Endothelial cell of umbilical vein (primary cell): ENCODE results near the gene SPART. TPM values are rescaled to one million over a fixed set of nuclear protein-coding genes. Genes with fewer than 3 reads are reported as not detected.

Experiments used
- BruUV-seq: library from RNA; stranded (reverse); fragments of 400-500 nt; replicated peaks from 2 replicates; lab custom pipeline; 2021; lab: Mats Ljungman, UMichigan
- CTCF ChIA-PET: fragments of 300-600, 350-600 bp; sonication (Branson Sonifier 250); formaldehyde crosslinking; loops from one replicate; lab custom pipeline; 2021; ENCODE audit warnings: antibody characterized with exemption, inconsistent platforms; lab: Charles Lee
- POLR2A ChIA-PET: fragments of 300-600, 350-600 bp; sonication (Branson Sonifier 250); formaldehyde crosslinking; loops from one replicate; lab custom pipeline; 2021; ENCODE audit warnings: antibody characterized with exemption, inconsistent platforms; lab: Charles Lee
- DNase-seq: peaks from one replicate; pipeline ENCODE4 v3.0.0-alpha.2; 2011; ENCODE audit warnings: low read depth, low spot score
- FAIRE-seq: peaks from 2 replicates; lab custom pipeline; 2011; peaks lifted over from hg19 to GRCh38; lab: Jason Lieb, UNC
- H2AFZ ChIP-seq: 2 replicates; pipeline ENCODE4 v1.6.0; 2012; ENCODE audit warnings: low read depth, low read length, control low read depth, inconsistent platforms
- H3K27ac ChIP-seq: 2 replicates; pipeline ENCODE4 v1.5.1; 2011; ENCODE audit warnings: low read depth, mild to moderate bottlenecking, control low read depth, low read length, moderate library complexity; ENCODE audit not compliant: insufficient read depth
- H3K27me3 ChIP-seq, 2 experiments: 2 replicates each; pipeline versions ENCODE4 v1.6.0 to v1.6.1; 2011; ENCODE audit warnings: low read length in 2 of 2, mixed read lengths in 1 of 2; ENCODE audit not compliant: control insufficient read depth in 2 of 2, insufficient read depth in 2 of 2
- H3K36me3 ChIP-seq, 2 experiments: 2 replicates in 1 of 2; 3 replicates in 1 of 2; pipeline ENCODE4 v1.5.1; 2011; ENCODE audit warnings: low read length in 2 of 2, mild to moderate bottlenecking in 1 of 2, moderate library complexity in 1 of 2; ENCODE audit not compliant: control insufficient read depth in 2 of 2, insufficient read depth in 2 of 2; ENCODE audit errors: extremely low read depth in 1 of 2
- H3K4me1 ChIP-seq: 3 replicates; pipeline ENCODE4 v1.5.1; 2011; ENCODE audit warnings: mild to moderate bottlenecking, low read length; ENCODE audit not compliant: control insufficient read depth, insufficient read depth; ENCODE audit errors: extremely low read depth
- H3K4me2 ChIP-seq: 2 replicates; pipeline ENCODE4 v1.6.1; 2011; ENCODE audit warnings: low read length, control low read depth, mixed read lengths; ENCODE audit not compliant: insufficient read depth
- H3K4me3 ChIP-seq, 3 experiments: fragments of 200-600 bp in 1 of 3; sonication (generic), shearing (Covaris generic) in 1 of 3; replicated peaks in 1 of 3; 2 replicates each; pipeline ENCODE4 v1.5.1; 2011 to 2016; ENCODE audit warnings: control low read depth in 3 of 3, low read length in 3 of 3, mild to moderate bottlenecking in 2 of 3, inconsistent platforms in 1 of 3, low read depth in 1 of 3, moderate library complexity in 1 of 3; ENCODE audit not compliant: insufficient read depth in 1 of 3
- H3K79me2 ChIP-seq: 2 replicates; pipeline ENCODE4 v1.6.0; 2012; ENCODE audit warnings: low read length, inconsistent platforms; ENCODE audit not compliant: control insufficient read depth, insufficient read depth
- H3K9ac ChIP-seq: replicated peaks from 2 replicates; pipeline ENCODE3; 2011; ENCODE audit warnings: low read length, control low read depth; ENCODE audit not compliant: insufficient read depth; ENCODE audit errors: extremely low read depth
- H3K9me1 ChIP-seq: replicated peaks from 3 replicates; pipeline ENCODE4 v1.6.0; 2011; ENCODE audit warnings: mild to moderate bottlenecking, low read length; ENCODE audit not compliant: control insufficient read depth, insufficient read depth; ENCODE audit errors: extremely low read depth
- H3K9me3 ChIP-seq: replicated peaks from 2 replicates; pipeline ENCODE4 v1.5.1; 2012; ENCODE audit warnings: low read length, inconsistent platforms; ENCODE audit not compliant: control insufficient read depth, insufficient read depth
- H4K20me1 ChIP-seq: replicated peaks from 2 replicates; pipeline ENCODE3; 2011; ENCODE audit warnings: mild to moderate bottlenecking, low read length; ENCODE audit not compliant: control insufficient read depth, insufficient read depth; ENCODE audit errors: extremely low read depth
- CTCF ChIP-seq, 2 donors: IDR thresholded peaks; 1 replicate in 1 of 2; 2 replicates in 1 of 2; pipeline ENCODE4 v1.5.1; 2011; ENCODE audit warnings: low read length in 2 of 2, mild to moderate bottlenecking in 2 of 2, moderate library complexity in 2 of 2, control low read depth in 1 of 2, inconsistent platforms in 1 of 2, low read depth in 1 of 2; ENCODE audit not compliant: insufficient read depth in 1 of 2; ENCODE audit errors: extremely low read depth in 1 of 2
- EZH2 ChIP-seq: IDR thresholded peaks from 2 replicates; pipeline ENCODE4 v1.6.1; 2012; ENCODE audit warnings: borderline replicate concordance, low read depth, mild to moderate bottlenecking, moderate library complexity, low read length, inconsistent platforms; ENCODE audit not compliant: severe bottlenecking
- FOS ChIP-seq: IDR thresholded peaks from 2 replicates; pipeline ENCODE4 v1.6.1; 2011; ENCODE audit warnings: mild to moderate bottlenecking, low read length, moderate library complexity, borderline replicate concordance; ENCODE audit not compliant: insufficient read depth
- GATA2 ChIP-seq: IDR thresholded peaks from 2 replicates; pipeline ENCODE4 v1.7.0; 2011; ENCODE audit warnings: low read depth, mild to moderate bottlenecking, moderate library complexity, mixed read lengths, low read length; ENCODE audit not compliant: insufficient read length, insufficient read depth
- JUN ChIP-seq: IDR thresholded peaks from 2 replicates; pipeline ENCODE4 v1.6.1; 2011; ENCODE audit warnings: borderline replicate concordance, low read depth; ENCODE audit not compliant: insufficient read length, insufficient read depth
- MAX ChIP-seq: IDR thresholded peaks from 2 replicates; pipeline ENCODE4 v1.6.1; 2011; ENCODE audit not compliant: insufficient read depth, insufficient read length
- MYC ChIP-seq: IDR thresholded peaks from one replicate; pipeline ENCODE4 v1.6.1; 2011; ENCODE audit warnings: mild to moderate bottlenecking, low read depth, low read length
- POLR2A ChIP-seq: IDR thresholded peaks from 2 replicates; pipeline ENCODE4 v1.6.1; 2012; ENCODE audit warnings: low read depth, mild to moderate bottlenecking, control low read depth, low read length
- POLR2AphosphoS5 ChIP-seq: IDR thresholded peaks from 2 replicates; pipeline ENCODE4 v1.6.1; 2012; ENCODE audit warnings: low read depth, mild to moderate bottlenecking, control low read depth, low read length, moderate library complexity; ENCODE audit not compliant: insufficient read depth
- dilution Hi-C: fragments of 300-500 bp; cut with MboI; formaldehyde crosslinking; loops from one replicate; pipeline ENCODE4 v1.15.0; 2019; ENCODE audit warnings: low sequenced_read_pairs; ENCODE audit not compliant: extremely low pct_ligation_motif_present
- intact Hi-C: fragments of 100-400 bp; cut with micrococcal nuclease; formaldehyde crosslinking; loops from one replicate; pipeline ENCODE4 v1.10.0; 2022
- polyA plus RNA-seq, 4 experiments: library from polyadenylated mRNA; depleted of rRNA in 3 of 4; stranded (reverse) in 3 of 4; unstranded in 1 of 4; fragments of >200 nt; gene quantifications; 2 replicates each; pipeline versions ENCODE4 v1.2.1 to v1.2.3, GENCODE V29; 2011 to 2012; ENCODE audit warnings: missing spikeins in 1 of 4
- total RNA-seq: library from RNA; stranded (reverse); gene quantifications from 2 replicates; pipeline ENCODE4 v1.2.3, GENCODE V29; 2021

The SPART gene
- total and polyA plus RNA-seq, 2 donors (not counting 3 experiments of a cell fraction or from before 2014, with no cell fraction given), result 40.8 to 73.6 TPM

- intact Hi-C loops, result loop anchor here (2.0 to 5.0 kb wide), 4 partner anchors 37 to 520 kb away; partner anchors contain the start of genes RFXAP and SPART
- H2AFZ ChIP-seq, result peak within 1 kb of the TSS; percentile 71
- H3K27ac ChIP-seq, result peak within 1 kb of the TSS; percentile 17
- peak; percentile 85 for DNase-seq
- TF ChIP-seq EZH2 (no peak), MYC (no peak), CTCF (IDR thresholded peaks at IDR 0.05; ENCODE audit: extremely low read depth in 1 of 2, insufficient read depth in 1 of 2, low read depth in 1 of 2, low read length in 2 of 2) (no peak), FOS (no peak), POLR2A (peak; percentile 84), POLR2AphosphoS5 (peak; percentile 78), MAX (no peak), GATA2 (no peak), JUN (peak; percentile 22)
- no peaks in the 10 kb centered on the region for H3K79me2 ChIP-seq
- peak; percentile 81 for FAIRE-seq
- peak within 1 kb of the TSS; percentile 71 for H3K9ac ChIP-seq
- H3K9me1 ChIP-seq, result no peaks in the 10 kb centered on the region
- H3K4me1 ChIP-seq, result peaks cover 18% of the 10 kb centered on the region
- ChIA-PET POLR2A (no interaction called here), CTCF (interaction anchor here (1.0 to 3.3 kb wide), 9 partner anchors 7 to 320 kb away, joined by 3 to 23 read pairs (median 3); no protein-coding TSS in a partner anchor)
- peak within 1 kb of the TSS; percentile 31 to 69 (median 59) for H3K4me3 ChIP-seq
- no peaks in the 10 kb centered on the region for H3K27me3 ChIP-seq
- dilution Hi-C loops, result no loop called here
- H3K36me3 ChIP-seq, result no peaks in the 10 kb centered on the region
- TSS peak; percentile 79 for BruUV-seq
- no peaks in the 10 kb centered on the region for H3K9me3 ChIP-seq
- H4K20me1 ChIP-seq, result no peaks in the 10 kb centered on the region
- peak within 1 kb of the TSS; percentile 69 for H3K4me2 ChIP-seq
These were observed 48.5 kb downstream of the SPART start, which contains the start of gene CCDC169 for GRCh38 chr13:36297366-36298338. CCDC169 (minus strand) TSS chr13:36297814; CDS start chr13:36297719, 95 bp downstream.
